H1 (cell line): ENCODE results near the gene PFDN1. TPM values are rescaled to one million over a fixed set of nuclear protein-coding genes. Genes with fewer than 3 reads are reported as not detected.

Experiments used
- RBBP5 ChIP-seq: IDR thresholded peaks from 2 replicates; pipeline ENCODE4 v1.7.1; 2012; ENCODE audit warnings: low read depth, mild to moderate bottlenecking, inconsistent platforms, low read length, moderate library complexity, borderline replicate concordance
- SP1 ChIP-seq: IDR thresholded peaks from 2 replicates; pipeline ENCODE4 v1.6.1; 2011; ENCODE audit warnings: low read depth, low read length
- polyA plus RNA-seq, 7 experiments: library from polyadenylated mRNA; depleted of rRNA in 3 of 7; stranded (reverse) in 5 of 7; unstranded in 2 of 7; fragments of >200 nt in 5 of 7; fragments of 200-250 nt in 2 of 7; gene quantifications; 1 replicate in 5 of 7; 2 replicates in 1 of 7; 4 replicates in 1 of 7; pipeline versions ENCODE4 v1.2.1 to v1.2.3, GENCODE V29; 2011 to 2013; ENCODE audit warnings: missing spikeins in 2 of 7, mixed read lengths in 2 of 7
- total RNA-seq: library from RNA; stranded (reverse); fragmentation: NEBNext Ultra II Directional; extraction: Animal tissue kit (Norgen Biotek cat#: 25700); gene quantifications from 2 replicates; pipeline ENCODE4 v1.2.1, GENCODE V29; 2021

The PFDN1 gene
- total and polyA plus RNA-seq, 2 of the 8 experiments (the other 6 are each of a cell fraction or from before 2014, with no cell fraction given) = 53.0 to 89.6 TPM

DNA sequence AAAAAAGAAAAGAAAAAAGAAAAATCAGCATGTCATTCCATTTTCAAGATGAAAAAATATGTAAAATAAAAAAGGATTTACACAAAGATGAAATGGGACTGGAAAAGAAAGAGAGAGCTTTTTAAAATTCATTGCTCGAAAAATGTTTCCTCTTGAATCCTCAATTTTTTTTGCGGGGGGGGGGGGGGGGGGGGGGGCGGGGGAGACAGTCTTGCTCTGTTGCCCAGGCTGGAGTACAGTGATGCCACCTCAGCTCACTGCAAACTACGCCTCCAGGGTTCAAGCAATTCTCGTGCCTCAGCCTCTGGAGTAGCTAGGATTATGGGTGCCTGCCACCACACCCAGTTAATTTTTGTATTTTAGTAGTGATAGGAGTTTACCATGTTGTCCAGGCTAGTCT is 16.5 kb downstream of the PFDN1 start (continued):
- TF ChIP-seq RBBP5 (no peak), SP1 (no peak)
